NK-92 treated with Interleukin-12 subunit alpha and Interleukin-12 subunit beta, amount 100 ng/mL, for 24 hours (cell line): ENCODE measurements around the gene HDAC4.

Source experiments
- DNase-seq: peaks from one replicate; lab custom pipeline; 2025; lab: John Stamatoyannopoulos, UW

The HDAC4 gene

DNA sequence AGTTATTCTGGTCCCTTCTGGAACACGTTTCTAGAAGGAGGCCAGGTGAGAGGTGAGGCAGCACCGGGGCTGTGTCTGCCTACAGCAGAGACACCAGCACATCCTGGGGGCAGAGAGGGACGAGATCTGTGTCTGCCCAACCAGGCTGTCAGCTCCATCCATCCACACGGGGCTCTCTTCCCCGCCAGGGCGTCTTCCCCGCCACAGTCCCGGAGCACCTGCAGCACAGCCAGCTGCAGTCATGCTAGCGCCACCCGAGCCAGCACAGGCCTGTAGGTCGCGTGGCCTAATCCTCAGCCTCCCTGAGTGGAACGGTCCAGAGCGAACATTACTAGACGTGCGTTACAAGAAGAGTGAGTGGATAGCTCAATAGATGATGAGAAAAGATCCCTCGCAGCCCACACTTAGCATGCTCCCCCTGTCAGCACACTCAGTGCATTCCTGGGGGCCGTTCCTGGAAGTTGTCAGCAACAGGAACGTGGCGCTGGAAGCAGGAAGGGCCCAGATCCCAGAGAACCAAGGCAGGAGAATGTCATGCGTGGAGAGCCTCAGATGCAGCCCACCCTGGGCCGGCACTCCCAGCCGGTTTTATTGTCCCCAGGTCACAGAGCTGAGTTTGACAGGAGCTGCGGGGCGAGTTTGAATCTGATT is 374.0 kb downstream of the HDAC4 start:
- DNase-seq = no peak

GRCh38 chr2:239025951-239026461 is 374.8 kb downstream of the HDAC4 start:
- DNase-seq = no peak

DNA sequence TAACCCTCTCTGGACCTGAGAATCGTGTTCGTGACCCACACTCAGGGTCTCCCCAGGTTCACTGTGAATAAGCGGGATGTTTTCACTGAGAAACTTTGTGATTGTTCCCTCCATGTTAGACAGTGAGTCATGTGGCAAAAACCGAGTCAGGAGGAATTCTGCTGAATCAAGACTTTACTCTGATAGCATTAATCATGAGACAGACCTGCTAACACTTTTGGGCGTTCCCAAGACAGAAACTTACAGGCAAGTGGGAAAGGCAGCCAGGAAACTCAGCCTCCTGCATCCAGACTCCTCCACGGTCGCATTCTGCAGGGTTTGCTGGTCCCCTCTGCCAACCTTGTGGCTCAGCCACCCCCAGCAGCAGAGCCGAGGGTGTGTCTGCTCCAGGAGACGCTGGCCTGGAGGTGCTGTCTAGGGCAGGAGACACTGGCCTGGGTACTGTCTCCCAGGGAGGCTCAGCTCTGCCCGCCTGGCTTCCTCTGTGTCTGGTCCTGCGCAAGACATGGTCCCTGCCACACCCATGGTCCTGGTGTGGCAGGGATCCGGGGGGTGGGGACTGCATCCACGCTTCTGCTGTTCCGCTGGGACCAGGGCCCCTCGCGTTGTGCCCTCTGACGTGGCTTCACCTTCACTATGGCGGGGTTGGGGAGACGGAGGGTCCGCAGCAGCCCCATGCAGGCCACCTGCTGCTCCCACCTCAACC is 375.6 kb downstream of the HDAC4 start:
- DNase-seq = no peak

- no peak for DNase-seq
Observed at GRCh38 chr2:239024226-239024625, 376.6 kb downstream of the HDAC4 start.

DNA sequence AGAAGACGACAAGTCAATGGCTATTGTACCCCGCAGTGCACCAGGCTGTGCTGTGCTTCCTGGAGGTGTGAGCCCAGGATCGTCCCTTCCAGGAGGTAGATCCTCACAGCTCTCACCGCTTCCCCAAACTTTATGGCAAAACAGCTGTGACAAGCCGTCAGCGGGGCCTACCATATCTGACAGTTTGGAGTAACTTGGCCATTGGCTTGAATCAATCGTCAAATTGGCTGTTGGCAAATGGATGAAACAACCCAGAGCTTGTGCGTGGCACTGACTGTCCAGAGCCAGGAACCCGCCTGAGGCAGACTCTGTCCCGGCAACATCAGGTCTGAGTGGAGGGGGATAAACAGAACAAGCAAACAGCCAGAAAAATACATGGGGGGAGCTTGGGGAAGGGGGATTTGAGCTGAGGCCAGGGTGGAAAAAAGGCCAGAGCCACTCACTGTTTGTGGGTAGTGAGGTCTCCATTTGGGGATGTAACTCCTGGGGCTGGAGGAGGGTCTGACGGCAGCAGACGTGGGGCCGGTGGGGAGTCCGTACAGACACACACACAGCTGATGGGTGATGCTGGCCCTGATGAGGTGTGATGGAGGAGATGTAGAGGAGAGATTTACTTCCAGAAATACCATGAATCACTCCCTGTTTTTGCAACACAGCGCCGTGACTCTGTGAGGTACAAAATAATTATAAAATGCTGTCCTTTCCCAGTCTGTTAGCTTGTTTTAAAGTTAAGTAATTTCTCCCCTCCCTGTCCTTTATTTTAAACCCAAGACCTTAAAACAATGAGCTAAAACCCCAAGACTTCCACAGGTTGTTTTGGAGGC is 378.2 kb downstream of the HDAC4 start:
- DNase-seq = no peak

DNA sequence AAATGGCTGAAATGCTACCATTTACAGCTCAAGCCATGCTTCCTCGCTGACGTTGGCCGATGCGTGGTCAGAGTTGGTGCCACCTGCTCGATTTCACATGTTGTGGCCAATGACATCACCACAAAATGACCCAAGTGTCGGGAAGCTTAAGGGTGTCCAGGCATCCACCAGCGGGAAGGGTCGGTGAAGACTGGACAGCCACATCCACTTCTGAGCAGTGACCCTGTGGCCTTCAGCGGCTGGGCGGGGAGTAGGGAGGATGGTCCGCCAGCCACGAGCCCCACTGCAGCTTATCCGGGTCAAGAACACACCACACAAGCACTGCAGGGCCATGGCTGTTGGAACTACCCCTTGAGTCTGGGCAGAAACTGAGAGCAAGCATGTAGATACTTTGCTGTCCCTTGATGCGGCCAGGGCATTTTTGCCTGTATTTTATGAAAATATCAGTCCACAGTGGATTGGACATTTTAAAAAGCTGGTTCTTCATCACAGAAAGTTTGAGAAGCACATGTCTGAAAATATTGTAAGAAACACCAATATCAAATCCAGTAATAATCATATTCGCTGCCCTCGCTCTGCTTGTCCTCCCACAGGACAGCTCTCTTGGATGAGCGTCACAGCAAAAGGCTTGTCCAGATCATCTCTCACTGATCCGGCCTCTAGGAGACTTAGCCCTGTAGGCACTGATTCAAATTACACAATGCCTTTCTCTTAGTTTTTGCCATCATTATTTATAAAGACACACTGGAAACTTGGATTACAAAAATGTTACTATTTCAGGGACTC is 379.0 kb downstream of the HDAC4 start:
- DNase-seq = no peak

- DNase-seq = no peak
Observed at GRCh38 chr2:239021224-239021623, 379.6 kb downstream of the HDAC4 start.

DNA sequence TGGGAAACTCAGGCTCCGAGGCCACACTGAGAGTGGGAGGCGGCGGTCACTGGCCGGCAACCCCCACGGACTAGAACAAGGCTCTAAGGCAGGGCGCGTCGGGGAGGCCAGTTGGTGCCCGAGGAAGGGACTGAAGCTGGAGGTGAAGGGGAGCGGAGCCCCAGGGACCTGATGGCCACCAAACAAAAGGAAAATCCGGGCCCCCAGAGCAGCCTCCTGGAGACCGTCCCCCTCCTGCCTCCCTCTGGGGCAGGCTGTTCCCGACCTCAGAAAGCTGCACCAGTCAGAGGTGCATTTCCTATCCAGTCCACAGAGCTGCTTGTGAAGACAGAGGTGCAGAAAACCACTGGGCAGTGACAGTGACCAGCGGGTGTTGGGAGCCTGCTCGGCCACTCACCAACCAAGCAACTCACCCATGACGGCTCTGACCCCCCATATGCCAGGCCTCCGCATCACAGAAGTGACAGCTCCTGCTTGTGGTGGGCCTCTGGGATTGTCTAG is 380.2 kb downstream of the HDAC4 start:
- no peak for DNase-seq

GRCh38 chr2:239019183-239019581 is 381.6 kb downstream of the HDAC4 start:
- no peak for DNase-seq

DNA sequence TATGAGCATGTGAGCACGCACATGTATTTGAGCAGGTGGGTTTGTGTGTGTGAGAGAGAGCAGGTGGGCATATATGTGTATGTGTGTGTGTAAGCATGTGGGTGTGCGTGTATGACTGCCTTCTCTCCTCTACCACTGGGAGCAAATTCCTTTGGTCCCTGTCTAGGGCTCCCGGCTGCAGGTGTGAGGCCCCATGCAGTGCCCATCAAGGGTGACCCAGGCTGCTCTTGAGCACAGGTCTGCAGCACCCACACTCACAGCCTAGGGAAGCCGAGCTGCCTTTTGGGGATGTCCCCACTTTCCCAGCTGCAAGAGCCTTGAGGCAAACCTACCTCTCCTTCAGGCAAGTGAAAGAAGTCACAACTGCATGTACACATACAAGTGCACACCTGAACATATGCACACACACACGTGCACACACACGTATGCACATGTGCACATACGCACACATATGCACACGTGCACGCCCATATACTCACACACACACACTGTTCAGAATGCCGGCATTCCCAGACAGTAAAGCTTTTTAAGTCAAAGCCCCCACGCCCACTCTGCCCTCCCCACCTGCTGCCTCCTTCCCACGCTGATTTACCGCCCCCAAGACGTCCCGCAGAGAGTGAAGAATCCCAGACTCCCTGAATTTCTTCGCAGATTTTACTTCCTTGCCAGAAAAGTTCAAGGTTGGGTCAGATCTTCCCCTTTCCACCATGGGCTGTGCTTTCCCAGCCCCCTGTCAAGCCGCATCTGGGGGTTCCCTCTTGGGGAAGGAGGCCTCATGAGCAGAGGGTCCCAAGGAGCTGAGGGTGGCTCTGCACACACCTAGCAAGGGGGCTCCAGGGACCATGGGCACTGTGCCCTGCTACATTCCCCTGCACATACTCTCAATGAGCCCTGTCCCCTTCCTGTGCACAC is 382.3 kb downstream of the HDAC4 start:
- DNase-seq = no peak

DNA sequence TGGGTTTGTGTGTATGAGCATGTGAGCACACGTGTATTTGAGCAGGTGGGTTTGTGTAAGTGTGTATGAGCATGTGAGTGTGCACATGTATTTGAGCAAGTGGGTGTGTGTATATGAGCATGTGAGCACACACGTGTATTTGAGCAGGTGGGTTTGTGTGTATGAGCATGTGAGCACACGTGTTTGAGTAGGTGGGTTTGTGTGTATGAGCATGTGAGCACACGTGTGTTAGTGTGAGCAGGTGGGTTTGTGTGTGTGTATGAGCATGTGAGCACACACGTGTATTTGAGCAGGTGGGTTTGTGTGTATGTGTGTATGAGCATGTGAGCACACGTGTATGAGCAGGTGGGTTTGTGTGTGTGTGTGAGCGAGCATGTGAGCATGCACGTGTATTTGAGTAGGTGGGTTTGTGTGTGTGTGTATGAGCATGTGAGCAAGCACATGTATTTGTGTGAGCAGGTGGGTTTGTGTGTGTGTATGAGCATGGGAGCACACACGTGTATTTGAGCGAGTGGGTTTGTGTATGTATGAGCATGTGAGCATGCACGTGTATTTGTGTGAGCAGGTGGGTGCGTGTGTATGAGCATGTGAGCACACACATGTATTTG is 383.2 kb downstream of the HDAC4 start:
- no peak for DNase-seq

GRCh38 chr2:239015901-239016675 is 384.7 kb downstream of the HDAC4 start:
- DNase-seq = no peak

DNA sequence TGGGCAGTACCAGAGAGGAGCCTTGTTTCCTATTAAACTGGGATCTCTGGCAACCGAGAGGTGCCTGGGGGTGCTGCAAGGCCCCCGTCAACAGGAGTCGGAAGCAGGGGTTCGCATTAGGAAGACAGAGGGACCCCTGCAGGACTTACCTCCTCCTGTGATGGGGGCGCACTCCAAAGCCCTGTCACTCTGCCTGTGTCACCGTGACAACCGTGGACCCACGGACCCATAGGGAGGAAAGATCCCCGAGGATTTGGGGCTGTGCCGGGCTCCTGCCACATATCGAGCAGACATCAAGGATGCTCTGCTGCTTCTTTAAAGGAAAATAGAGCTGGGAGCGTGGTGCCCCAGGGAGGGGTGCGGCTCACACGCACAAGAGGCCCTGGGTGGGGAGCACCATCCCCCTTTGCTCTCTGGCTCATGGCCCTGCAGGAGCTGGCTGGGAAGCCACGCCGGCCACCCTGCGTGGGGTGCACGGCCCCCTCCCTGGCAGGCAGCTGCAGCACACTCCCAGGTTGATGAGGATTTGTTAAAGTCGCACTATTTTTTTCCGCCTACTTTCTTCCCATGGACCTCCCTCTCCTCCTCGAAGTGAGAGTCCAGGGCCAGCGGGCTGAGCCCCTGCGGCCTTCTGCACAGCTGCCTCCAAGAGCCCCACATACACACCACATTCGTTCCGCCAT is 385.5 kb downstream of the HDAC4 start:
- no peak for DNase-seq

GRCh38 chr2:239014458-239015217 is 386.2 kb downstream of the HDAC4 start:
- no peak for DNase-seq

- no peak for DNase-seq
Observed at GRCh38 chr2:239013678-239013976, 387.2 kb downstream of the HDAC4 start.

DNA sequence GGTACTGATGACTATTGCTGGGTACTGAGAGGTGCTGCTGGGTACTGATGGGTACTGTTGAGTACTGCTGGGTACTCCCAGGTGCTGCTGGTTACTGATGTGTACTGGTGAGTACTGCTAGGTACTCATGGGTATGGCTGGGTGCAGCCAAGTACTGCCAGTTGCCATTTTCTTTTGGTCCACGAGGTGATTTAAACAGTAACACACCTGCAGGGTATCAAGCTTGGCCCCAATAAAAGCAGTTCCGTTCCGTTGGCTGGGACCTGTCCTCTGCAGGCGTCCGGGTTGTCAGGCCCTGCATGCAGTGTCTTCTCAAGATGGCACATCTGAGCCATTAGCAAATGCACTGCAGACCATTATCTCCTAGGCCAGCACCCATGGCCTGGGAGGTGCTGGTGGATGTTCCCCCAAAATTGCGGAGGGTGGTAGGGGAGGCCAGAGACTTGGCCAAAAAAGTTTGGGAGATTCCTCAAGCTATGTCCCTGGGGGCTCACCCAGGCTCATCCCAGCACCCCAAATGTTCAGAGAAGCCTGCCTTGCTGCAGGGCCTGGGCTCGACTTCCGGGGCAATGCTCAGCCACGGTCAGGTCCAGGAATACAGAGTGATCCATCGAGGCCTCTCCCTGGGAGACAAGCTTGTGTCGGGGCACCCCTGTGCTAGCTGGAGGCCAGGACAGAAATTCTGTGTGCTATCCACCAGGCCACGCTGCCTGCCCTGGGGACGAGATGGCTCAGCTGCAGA is 387.7 kb downstream of the HDAC4 start:
- DNase-seq = no peak

- no peak for DNase-seq
Observed at GRCh38 chr2:239012228-239012627, 388.6 kb downstream of the HDAC4 start.

GRCh38 chr2:239009589-239009961 is 391.2 kb downstream of the HDAC4 start:
- DNase-seq = no peak
